GM21529 (cell line): ENCODE results near the gene PCED1A.
"Not testable (repeated sequence)": the region's sequence is repeated elsewhere in the genome, so short reads cannot be mapped to it uniquely, and the experiment has no call there.

Experiments used
- ATAC-seq: cut with Tn5 transposase; IDR thresholded peaks from one replicate; pipeline ENCODE4 v1.9.1; 2021; ENCODE audit not compliant: unreplicated experiment

The PCED1A gene

DNA sequence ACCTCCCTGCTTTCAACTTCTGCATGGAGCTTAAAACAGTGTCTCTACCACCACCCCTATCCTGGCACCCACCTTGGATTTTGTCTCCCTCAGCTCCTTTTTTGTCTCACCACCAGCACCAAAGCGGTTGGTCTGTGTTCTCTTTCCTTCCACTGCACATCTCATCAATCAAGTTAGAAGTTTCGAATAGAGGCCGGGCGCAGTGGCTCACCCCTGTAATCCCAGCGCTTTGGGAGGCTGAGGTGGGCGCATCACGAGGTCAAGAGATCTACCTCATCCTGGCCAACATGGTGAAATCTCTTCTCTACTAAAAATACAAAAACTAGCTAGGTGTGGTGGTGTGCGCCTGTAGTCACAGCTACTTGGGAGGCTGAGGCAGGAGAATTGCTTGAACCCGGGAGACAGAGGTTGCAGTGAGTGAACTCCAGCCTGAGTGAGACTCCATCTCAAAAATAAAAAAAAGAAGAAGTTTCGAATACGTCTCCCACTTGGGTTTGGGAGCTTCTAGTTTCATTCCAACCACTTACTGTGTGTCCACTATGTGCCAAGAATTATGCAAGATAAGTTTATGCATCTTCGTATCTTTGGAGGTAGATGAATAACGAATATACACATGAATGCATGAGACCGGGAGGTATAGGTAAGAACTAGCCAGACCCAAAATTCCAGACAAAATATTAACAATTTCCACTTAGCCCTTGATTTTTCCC is 5.9 kb downstream of the PCED1A start:
- no peak for ATAC-seq

DNA sequence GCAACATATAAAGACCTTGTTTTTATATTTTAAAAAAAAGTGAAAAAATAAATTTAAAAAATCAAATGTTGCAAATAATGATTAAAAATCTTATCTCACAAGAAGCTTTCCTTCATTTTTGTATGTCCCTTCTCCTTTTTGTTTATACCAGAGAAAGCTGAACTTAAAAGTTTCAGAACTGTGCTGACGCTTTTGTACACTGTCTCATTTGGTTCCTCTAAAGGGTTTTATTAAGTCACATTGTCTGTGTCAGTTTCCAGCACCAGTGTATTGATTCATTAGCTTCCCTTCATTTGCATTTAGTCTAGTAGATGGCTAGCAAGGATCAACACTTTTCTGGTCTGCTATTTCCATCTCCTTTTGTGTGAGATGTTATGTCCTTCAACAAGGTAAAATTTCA is 6.7 kb downstream of the PCED1A start:
- ATAC-seq: no peak

DNA sequence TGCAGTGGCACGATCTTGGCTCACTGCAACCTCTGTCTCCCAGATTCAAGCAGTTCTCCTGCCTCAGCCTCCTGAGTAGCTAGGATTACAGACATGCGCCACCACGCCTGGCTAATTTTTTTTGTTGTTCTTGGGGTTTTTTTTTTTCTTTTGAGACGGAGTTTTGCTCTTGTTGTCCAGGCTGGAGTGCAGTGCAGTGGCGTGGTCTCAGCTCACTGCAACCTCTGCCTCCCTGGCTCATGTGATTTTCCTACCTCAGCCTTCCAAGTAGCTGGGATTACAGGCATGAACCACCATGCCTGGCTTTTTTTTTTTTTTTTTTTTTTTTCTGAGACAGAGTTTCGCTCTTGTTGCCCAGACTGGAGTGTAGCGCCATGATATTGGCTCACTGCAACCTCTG is 9.2 kb downstream of the PCED1A start:
- not testable (repeated sequence) for ATAC-seq

DNA sequence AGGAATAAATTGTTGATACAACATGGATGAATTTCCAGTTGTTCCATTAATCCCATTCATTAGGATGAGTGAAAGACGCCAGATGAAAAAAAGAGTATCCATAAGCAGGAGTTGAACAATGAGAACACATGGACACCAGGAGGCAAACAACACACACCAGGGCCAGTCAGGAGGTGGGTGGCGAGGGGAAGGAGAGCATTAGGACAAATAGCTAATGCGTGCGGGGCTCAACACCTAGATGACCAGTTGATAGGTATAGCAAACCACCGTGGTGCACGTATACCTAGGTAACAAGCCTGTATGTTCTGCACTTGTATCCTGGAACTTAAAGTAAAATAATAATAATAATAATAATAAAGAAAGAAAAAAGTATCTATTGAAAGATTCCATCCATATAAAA is 11.1 kb downstream of the PCED1A start:
- no peak for ATAC-seq

DNA sequence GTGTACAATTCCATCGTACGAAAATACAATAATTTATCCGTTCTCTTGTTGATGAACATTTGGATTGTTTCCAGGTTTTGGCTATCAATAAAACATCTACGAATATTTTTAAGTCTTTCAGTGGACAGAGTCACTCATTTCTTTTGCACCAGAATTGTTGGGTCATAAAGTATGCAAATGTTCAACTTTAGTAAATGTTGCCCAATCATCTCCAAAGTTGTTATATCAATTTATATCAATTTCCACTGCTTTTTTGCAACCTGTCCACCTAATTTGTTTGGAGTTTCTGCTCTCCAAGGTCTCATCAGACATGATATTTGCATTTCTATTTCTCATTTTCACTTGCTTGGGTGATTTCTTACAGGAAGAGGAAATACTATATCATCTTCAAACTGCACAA is 13.8 kb downstream of the PCED1A start:
- no peak for ATAC-seq

DNA sequence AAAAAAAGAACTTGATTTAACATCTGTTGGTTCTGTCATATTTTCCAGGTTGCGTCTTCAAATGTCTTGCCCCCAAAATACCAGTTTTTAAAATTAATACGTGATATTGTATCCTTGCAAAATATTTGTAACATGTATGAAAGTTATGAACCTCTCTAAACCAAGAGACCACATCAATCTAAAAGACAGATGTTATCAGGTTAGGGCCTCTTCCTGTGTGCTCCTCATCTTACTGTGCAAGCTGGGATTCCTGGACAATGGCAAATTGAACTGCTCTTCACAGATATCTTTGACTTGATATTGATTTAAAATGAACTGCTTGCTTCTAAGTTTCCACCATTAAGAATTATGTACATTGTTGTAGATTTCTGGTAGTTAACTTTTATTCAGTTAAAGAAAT is 14.7 kb downstream of the PCED1A start:
- no peak for ATAC-seq

DNA sequence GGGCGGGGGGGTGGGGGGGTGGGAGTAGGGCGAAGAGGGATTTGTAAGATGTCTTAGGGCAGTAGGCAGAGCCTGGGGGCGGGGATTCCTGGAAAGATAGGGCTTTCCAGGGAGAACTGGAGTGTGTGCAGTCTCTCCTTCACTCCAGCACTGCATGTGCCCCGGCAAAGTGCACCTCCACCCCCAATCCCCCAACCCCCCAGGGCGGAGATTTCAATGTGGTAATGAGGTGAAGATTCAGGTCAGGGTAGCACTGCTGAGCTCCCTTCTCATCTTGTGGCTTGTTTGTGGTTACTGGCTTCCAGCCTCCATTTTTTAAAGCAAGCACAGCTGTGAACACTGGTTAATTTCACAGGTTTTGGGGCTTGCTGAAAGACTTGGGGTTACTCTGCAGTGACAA is 18.4 kb downstream of the PCED1A start:
- no peak for ATAC-seq

DNA sequence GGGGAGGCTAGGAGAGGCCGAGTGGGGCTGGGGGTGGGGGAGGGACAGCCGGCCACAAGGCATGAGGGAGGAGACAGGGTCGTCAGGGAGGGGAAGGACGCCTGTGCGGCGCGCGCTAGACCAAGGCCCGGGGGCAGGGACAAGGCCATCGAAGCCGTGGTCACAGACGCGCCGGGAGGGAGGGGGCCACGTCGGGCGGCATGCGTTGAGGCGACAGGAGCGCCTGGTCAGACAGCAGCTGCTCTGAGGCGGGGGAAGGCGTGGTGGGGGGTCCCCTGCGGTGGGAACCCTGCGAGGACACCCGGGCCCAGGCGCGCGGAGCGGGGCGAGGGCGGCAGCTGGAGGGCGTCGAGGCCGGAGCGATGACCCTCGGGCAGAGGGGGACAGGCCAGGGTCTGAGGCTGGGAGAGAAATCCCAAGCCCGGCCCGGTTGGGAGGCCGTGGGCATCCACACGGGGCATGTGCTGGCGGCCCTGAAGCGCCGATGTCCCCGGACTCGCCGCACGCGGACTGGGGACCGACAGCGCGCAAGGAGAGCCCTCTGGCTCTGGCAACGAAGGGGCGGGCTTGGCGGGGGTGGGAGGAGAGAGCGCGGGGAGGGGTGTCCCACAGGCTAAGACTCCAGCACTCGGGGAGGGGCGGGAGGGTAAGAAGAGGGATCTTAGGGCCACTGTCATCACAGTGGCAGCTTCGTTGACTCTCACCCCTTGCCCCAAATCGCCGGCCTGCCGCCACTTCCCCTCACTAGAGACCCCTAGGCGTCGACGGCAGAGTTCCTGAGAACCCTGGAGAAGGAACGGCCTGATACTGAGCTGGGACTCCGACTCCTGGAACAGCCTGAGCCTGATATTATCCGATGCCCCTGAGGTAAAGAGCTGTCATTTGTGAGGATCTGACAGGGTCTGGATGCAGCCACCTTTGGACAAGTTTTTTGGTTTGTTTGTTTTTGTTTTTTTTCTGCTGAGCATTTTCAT is 19.3 kb downstream of the PCED1A start:
- no peak for ATAC-seq

DNA sequence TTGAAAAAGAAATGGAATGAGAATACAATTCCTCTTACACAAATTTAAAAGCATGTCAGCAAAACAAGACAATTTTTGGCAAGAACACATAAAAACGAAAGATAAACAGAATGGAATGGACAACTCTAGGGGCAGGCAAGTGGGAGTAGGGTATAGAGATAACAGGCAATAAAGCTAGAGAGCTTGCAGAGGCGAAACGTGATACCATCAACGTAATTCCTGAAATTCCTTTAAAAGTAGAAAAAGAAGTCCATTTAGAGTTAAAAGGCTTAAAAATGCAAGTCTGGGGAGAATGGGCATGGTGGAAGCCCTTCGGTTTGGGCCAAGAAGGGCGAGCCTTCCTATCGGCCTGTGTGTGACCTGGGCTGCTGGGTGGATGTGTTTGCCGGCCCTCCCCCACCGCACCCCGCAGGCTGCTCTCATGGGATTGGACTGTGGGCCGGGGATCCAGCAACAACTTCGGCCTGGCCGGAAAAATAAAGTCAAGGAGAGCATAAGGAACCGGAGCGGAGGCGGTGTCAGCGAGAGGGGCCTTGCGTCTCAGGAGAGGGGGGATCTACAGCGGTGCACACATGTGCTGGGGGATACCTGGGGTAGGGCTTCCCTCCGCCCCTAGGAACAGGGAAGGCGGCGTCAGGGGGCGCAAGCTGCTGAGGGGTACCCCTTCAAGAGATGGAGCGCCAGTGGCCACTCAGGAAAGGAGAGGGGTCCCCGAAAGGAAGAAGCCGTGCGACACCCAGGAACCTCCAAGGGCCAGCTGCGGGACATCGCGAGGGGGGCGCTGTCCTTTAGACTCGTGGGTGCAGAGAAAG is 20.2 kb downstream of the PCED1A start:
- no peak for ATAC-seq

DNA sequence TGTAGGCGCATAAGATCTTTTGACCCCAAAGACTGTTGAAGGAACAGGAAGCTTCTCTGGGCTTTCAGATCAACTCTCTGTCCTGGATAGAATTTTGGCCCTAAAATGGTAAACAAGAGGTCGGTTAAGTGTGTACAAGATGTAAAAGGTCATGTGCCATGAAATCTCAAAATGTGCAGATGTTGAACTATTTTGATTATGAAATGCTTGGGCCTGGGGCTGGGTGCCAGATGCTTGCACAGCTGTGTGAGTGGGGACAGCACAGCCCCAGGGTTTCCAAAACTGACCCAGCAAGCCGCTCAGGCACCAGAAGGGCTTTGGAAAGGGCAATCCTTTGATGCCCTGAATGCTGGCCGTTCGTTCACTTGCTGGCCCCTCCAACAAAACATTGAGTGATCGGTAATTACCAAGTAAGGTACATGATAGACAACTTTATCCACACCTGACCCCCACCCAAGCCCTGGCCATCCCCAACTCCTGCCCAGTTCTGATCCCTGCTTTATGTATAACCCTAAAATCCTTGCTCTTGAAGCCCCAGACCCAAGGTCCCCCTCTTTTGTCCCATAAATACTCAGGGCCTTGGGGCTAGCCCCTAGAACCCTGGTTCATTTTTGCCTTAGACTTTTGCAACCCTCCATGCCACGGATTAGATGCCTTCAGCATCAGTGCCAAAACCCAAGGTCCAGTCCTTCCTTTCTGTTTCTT is 22.4 kb downstream of the PCED1A start:
- ATAC-seq: no peak

DNA sequence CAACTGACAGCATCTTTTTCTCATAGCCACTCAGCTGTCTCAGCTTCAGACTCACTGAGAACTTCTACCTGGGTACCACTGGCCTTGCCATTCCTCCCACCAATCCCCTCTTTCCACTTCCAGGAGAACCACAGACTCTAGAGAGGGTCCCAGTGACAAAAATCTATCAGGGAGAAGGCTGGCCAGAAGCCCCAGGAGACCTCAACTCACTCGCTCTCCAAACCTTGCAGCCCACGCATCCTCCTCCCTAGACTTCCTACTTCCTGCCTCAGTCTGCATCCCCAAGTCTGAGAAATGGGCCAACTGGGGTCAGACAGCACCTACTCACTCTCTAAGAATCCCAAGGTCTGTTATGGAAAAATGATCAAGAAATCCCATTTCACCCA is 23.1 kb downstream of the PCED1A start:
- no peak for ATAC-seq

DNA sequence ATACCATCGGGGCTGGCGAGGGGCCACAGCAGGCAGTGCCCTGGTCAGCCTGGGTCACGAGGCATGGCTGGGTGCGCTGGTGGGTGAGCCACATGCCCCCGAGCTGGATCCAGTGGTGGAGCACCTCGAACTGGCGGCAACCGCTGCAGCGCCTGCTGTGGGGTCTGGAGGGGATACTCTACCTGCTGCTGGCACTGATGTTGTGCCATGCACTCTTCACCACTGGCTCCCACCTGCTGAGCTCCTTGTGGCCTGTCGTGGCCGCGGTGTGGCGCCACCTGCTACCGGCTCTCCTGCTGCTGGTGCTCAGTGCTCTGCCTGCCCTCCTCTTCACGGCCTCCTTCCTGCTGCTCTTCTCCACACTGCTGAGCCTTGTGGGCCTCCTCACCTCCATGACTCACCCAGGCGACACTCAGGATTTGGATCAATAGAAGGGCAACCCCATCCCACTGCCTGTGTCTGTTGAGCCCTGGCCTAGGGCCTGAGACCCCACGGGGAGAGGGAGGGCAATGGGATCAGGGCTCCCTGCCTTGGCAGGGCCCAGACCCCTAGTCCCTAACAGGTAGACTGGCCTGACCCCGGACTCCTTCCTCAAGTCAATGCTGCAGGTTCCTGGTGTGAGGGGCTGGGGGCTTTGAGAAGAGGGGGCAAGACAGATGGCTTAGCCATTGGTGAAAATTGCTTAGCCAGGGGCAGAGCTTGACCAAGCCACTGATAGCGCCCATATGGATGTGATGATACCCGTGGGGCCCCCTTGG is 23.7 kb downstream of the PCED1A start:
- ATAC-seq: no peak

DNA sequence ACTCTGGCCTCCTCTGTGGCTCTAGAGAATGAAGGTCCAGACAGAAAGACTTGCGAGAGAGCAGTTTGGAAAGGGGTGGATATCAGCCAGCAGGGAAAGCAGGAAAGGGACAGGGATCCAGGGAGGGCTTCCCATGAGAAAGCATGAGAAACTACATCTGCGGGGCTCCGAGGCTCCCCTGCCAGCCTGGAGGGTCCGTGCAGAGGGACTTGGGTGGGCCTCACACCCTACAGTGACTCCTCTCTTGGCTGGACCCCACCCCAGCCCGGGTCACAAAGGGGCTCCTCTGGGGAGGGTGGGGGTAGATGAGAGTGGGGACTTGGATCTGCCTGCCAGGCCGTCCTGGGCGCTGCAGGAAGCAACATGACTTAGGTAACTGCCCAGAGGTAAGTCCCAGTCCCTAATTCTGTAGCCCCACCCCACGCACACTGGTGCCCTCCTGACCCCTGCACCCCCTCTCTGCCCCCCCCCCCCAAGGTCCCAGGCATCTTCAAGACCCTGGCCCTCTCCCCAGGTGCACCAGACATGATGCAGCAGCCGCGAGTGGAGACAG is 24.3 kb downstream of the PCED1A start, which contains the start of gene TMEM239:
Gene TMEM239, plus strand, starts transcription at position 335 of the 553 bp plus-strand sequence. Its CDS starts 191 bp downstream, at position 526.
- ATAC-seq: no peak

DNA sequence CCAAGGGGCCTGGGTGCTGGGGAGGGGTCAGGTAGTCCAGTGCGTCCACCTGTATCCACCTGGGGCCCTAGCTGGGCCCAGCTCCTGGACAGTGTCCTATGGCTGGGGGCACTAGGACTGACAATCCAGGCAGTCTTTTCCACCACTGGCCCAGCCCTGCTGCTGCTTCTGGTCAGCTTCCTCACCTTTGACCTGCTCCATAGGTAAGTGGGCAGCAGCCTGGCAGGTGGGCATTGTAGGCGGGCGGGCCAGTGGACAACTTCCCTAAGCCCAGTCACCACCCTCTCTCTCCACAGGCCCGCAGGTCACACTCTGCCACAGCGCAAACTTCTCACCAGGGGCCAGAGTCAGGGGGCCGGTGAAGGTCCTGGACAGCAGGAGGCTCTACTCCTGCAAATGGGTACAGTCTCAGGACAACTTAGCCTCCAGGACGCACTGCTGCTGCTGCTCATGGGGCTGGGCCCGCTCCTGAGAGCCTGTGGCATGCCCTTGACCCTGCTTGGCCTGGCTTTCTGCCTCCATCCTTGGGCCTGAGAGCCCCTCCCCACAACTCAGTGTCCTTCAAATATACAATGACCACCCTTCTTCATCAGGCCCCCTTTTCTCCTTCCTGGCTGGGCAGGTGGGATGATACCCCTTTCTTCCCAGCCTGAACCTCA is 25.1 kb downstream of the PCED1A start:
- no peak for ATAC-seq

DNA sequence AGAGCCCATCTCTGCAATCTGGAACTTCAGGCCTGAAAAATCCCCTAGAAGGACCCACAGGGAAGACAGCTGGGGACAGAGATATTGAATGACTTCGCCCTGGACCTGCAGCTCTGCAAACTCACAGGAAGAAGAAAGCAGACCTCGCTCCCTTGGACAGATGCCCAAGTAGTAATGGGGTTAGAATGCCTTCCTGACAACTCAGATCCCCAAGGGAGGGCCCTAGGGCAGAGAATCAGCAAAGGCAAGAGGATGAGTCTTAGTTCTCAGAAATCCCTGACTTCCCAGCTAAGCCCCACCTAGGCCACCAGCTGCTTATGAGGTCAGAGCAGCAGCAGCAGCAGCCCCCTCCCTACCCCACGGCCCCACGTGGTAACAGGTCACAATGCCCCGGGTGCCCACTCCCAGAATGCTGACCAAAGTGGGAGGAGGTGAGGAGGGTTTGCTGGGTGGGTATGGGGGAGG is 25.8 kb downstream of the PCED1A start, which contains the start of gene C20orf141:
Gene C20orf141, plus strand, starts transcription at position 401 of the 465 bp plus-strand sequence. CDS start 198 bp downstream, outside the sequence.
- no peak for ATAC-seq

DNA sequence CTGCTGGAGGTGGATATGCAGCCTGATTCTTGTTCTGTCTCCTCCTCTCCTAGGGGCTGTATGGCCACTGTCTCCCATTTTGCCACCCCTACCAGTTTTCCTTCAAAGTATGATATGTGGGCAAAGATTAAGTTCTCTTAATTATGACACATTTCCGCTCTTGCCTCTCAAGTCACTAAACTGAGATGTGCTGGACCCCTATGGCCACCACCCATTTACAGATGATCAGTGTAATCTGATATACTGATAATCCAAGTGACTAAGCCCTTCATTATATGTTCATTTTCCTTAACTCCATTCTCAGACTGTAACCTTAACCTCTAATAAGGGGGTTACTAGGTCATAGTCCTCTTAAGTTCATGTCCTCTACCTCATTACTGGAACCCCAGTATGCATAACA is 26.4 kb downstream of the PCED1A start:
- ATAC-seq: no peak

DNA sequence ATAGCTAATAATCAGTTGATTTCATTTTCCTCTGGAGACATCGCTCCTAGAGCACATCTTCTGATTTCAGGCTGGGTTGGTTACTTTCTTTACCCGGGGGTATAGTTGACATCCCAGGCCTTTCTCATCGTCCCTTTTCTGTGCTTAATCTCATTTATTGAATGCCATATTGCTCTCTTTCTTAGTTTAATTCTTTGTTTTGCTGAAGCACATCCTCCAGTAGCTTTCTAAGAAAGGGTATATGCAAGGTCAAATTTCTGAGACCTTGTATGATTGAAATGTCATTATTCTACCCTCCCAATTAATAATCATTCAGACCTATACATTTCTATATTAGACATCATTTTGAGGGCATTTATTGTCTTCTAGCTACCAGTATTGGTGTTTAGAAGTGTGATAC is 28.3 kb downstream of the PCED1A start:
- ATAC-seq: no peak

DNA sequence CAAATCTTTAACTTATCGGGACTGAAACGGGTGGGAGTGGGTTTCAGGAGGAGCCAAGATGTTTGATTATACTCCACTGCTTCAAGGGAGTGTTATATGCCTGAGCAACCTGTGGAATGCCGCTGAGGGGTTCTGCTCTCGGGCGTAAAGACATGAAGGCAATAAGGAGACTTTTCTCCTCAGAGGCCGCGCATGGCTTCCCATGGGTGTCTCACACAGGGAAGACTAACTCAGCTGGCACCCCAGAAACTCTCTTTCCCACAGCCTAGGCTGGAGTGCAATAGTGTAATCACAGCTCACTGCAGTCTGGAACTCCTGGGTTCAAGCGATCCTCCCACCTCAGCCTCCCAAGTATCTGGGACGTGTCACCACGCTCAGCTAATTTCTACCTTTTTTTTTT is 30.8 kb downstream of the PCED1A start:
- no peak for ATAC-seq

DNA sequence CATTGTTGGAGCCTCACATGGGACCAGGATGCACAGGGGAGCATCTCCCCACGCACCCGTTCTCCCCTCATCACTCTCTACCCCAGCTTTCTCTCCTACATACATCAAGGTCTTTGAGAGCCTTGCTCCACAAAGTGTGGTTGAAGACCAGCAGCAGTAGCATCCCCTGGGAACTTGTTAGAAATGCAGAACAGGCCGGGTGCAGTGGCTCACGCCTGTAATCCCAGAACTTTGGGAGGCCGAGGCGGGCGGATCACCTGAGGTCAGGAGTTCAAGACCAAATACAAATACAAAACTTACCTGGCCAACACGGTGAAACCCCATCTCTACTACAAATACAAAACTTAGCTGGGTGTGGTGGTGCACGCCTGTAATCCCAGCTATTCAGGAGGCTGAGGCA is 32.5 kb downstream of the PCED1A start:
- ATAC-seq: not testable (repeated sequence)
